Stimulated activated CD4-positive, alpha-beta T cell treated with anti-CD3 and anti-CD28 coated beads, Interleukin-12 subunit alpha, Interleukin-12 subunit beta, amount 100 ng/mL, for 48 hours (primary cell): Measurements from ENCODE around the gene DDI1.
"Not testable (repeated sequence)": the region's sequence is repeated elsewhere in the genome, so short reads cannot be mapped to it uniquely, and the experiment has no call there.

Experiments
- DNase-seq, 3 donors: peaks; one replicate each; pipeline ENCODE4 v3.0.0-alpha.2; 2020; ENCODE audit warnings: low read depth in 2 of 3, low spot score in 1 of 3

Gene DDI1

DNA sequence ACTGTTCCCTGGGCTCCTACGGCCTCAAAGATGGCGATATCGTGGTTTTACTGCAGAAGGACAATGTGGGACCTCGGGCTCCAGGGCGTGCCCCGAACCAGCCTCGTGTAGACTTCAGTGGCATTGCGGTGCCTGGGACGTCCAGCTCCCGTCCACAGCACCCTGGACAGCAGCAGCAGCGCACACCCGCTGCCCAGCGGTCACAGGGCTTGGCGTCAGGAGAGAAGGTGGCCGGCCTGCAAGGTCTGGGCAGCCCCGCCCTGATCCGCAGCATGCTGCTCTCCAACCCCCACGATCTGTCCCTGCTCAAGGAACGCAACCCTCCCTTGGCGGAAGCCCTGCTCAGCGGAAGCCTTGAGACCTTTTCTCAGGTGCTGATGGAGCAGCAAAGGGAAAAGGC is 555 bp downstream of the DDI1 start:
- no peak for DNase-seq

DNA sequence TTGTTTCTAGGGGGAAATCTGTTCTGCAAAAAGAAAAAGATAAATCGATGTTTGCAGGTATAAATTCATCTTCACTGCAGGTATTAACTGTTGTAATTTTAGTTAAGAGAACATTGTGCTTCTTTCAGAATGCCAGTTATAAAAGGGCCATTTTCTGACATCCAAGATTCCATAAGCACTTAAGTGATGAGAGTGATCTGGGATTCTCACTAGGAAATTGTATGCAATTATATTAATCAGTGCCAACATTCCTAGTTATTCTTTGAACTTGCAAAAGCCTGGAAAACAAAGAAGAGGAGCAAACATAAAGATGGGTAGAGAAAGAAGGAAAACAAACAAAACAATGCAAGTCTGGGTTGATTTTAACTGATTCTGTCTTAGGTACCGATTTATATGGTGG is 5.4 kb downstream of the DDI1 start:
- DNase-seq = no peak

DNA sequence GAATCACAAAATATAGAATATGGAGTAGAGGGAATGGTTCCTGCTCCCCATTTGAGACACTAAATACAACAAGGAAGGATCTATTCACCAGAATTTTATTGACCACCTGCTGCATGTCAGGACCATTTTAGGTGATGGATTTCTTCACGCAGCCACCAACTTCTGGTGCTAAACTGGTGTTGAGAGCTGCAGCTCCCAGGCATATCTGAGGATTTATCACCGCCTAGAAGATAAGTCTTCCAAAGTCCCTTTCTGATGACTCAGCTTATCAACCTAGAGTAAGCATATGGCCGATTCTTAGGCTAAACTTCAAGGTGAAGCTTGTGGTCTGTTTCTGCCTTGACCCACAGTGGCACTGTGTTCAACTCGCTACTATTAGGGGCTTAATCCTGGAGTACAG is 6.7 kb downstream of the DDI1 start:
- no peak for DNase-seq

DNA sequence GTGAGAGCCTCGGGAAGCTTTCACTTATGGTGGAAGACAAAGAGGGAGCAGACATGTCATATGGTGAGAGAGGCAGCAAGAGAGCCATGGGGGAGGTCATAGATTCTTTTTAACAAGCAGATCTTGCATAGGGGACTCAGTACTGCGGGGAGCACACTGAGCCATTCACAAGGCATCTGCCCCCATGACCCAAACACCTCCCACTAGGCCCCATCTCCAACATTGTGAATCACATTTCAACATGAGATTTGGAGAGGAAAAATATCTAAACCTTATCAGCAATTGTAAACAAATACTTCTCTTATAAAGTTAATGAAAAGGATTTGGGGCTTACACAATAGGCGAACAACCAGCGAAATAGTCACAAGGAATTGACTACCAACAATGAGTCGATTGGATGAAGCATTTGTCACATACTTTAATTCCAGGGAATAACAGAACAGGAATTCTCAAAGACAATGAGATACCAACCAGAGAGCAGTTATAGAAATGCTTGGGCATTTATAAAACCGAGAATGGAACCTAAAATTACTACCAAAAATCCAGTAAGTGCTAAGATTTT is 7.3 kb downstream of the DDI1 start:
- DNase-seq = no peak

DNA sequence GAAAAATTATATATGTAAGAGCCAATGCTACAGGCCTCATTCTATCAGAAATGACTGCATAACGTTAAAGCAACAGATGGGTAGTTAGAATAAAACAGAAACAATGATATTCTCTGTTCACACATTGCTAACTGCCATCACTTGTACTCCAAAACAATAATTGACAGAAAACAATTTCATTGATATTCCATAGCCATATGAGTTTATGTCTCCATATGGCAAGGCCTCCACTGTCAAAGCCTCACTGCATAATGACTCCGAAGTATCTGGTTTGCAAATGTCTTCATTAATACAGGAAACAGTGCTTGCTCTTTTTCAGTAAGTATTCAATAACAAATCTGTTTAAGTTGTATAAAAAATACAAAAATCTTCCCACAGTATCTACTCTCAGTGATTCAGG is 9.9 kb downstream of the DDI1 start:
- DNase-seq = no peak

DNA sequence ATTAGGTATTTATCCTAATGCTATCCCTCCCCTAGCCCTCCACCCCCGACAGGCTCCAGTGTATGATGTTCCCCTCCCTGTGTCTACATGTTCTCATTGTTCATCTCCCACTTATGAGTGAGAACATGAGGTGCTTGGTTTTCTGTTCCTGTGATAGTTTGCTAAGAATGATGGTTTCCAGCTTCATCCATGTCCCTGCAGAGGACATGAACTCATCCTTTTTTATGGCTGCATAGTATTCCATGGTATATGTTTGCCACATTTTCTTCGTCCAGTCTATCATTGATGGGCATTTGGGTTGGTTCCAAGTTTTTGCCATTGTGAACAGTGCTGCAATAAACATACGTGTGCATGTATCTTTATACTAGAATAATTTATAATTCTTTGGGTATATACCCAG is 10.4 kb downstream of the DDI1 start:
- not testable (repeated sequence) for DNase-seq

DNA sequence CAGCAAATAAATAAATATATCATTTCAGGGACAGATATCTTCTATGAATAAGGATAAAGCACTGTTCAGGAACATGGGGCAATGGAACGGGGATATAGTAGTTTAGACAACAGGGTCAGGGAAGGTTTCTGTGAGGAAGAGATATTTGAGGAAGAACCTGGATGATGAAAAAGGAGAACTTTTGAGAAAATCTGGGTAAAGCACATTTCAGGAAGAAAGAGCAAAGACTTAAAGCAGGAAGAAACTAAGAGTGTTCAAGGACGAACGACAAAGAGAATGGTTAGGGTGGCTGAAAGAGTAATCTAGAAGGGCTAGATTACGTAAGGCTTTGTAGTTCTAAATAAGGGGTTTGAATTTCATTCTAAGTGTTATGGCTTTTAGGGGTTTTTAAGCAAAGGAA is 12.7 kb downstream of the DDI1 start:
- DNase-seq = no peak

DNA sequence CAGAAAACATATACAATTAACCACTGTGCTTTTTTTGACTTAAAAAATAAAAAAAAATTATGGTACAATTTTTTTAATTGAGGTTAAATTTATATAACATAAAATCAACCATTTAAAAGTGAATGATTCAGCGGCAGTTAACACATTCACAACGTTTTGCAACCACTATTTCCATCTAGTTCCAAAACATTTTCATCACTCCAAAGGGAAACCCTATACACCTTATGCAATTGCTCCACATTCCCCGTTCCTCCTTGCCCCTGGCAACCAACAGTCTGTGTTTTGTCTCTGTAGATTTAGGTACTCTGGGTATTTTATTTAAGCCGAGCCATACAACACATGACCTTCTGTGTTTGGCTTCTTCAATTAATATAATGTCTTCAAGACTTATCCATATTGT is 15.3 kb downstream of the DDI1 start:
- no peak for DNase-seq

DNA sequence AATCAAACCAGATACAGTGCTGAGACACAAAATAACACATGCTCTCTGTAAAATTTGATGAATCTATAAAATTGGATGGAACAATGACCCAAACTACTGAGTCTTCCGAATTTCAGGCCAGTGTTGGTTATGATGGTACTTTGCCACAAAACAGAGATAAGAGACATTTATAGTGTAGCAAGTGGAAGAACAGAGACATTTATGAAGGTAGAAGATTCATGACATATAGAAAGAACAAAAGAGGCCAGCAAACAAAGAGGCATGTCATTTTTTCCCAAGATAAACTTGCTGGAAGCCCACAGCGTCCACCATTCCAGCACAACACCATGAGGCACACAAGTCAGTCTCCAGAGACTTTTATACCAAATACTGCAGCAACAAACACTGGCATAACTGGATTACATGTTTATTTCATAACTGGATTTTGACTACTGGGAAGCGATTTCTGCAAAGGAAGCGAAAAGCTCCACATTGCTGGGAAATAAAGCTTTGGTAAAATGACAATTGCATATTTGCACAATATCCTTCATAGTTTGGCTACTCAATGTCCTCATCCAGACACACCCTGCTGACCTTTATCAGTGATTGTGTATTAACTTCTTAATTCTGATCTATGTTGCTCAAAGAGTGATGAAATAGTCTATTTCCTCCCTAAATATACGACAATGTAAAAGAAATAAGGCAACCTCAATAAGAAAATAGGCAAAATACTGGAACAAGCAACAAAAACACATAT is 17.5 kb downstream of the DDI1 start:
- DNase-seq = no peak

DNA sequence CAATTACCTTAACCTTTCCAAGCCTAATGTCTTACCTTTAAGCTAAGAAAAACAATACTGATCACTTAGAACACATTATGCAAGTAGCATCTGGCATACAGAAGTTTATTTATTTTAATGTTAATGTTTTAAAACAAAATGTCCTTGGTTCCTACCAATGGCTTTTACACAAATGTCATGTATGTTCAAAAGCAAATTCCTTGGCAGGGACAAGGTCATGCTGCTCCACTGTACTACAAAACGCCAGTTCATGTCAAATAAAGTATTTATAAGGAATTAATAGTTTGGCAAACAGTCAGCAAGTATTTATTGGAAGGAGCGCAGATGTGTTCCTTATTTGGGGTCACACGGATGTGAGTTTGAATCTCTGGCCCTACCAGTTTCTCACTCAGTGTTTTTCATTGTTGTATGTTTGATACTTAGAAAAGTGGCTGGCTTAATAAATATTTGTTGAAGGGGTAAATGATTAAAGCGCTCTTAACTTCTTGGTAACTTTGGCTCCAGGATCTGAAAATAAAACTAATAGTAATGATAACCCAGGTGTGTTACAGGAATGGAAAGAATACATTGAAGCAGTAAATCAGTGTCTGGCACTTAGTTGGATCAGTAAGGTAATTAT is 18.6 kb downstream of the DDI1 start:
- DNase-seq = no peak

DNA sequence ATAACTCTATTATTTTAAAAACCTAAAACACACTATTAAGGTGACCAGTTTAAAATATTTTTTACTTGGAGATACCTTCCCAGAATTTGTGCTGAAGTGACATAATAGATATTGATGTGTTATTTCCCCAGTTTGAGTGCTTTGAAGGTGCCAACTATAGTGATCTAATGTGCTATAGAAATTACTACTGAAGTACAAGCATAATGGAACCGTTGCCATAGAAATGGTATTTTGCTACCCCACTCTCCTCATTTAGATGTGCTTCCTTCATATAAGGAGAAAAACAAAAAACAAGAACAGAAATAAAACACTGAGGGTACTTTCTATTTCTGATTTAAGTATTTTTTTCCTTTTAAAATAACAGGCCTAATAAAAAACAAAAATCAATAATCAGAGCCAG is 19.2 kb downstream of the DDI1 start:
- DNase-seq = no peak

DNA sequence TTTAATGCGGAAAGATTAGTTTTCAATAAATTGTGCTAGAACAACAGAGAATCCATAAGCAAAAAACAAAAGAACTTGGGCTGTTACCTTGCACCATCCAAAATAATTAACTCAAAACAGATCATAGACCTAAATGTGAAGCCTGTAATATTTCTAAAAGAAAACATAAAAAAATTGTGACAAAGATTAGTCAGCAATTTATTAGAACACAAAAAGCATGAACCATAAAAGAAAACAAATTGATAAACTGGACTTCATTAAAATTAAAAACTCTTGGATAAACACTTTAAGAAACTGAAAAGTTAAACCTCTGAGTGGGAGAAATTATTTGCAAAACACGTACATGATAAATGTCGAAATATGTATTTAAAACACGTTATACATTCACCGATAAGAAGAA is 21.5 kb downstream of the DDI1 start:
- DNase-seq = no peak

DNA sequence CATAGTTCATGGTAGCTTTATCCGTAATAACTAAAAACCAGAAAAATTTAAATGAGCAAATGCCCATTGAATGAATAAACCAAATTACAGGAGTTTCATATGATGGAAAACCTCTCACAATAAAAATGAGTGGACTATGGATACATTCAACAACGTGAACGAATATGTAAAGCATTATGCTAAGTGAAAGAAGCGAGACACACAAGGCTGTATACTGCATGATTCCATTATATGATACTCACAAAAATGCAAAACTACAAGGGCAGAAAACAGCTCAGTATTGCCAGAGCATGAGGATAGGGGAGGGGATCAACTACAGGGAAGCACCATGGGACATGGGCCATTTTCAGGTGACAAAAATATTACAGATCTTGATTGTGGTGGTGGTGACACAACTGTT is 22.2 kb downstream of the DDI1 start:
- DNase-seq = no peak

DNA sequence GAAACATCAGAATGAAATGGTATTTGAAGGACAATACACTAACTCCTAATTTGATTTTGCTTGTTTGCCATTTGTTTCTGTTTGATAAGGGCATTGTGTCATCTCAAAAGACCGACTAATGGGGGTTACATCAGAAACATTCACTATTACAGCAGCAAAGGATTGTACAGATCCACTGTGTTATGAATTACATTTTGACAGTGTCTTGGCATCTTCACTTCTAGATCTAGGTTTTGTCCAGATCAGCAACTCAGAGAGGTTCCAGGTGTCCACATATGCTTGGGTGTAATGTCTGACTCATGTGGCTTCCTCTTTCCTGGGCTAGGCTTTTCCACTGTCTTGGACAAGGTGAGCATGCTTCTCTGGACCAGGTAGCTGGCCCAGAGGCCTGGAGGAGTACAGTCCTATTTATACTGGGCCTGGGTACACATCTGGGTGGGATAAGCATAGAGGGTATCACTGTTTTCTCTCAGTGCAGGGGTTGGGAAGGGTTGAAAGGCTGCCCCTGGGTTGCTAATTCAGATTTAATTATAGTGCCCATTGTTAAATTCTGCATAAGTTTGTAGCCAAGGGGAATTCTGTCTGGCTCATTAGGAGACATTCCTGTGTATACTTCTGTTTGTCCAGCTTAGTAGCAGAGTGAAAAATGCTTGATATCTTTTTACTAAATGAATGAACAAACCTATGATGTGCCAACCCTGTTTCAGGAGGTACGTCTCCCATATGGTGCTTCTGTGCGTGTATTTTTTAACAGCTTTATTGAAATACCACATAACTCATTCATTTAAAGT is 23.8 kb downstream of the DDI1 start:
- no peak for DNase-seq

DNA sequence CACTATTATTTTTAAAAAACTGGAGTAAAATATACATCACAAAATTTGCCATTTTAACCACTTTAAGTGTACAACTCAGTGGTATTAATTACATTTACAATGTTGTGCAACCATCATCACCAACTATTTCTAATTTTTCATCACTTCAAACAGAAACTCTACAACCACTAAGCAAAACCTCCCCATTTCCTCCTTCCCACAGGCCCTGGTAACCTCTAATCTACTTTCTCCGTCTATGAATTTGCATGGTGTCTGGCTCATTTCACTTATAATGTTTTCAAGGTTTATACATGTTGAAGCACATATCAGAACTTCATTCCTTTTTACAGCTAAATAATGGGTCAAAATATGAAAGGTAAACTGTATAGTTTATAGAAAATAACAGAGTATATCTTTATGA is 24.4 kb downstream of the DDI1 start:
- no peak for DNase-seq

DNA sequence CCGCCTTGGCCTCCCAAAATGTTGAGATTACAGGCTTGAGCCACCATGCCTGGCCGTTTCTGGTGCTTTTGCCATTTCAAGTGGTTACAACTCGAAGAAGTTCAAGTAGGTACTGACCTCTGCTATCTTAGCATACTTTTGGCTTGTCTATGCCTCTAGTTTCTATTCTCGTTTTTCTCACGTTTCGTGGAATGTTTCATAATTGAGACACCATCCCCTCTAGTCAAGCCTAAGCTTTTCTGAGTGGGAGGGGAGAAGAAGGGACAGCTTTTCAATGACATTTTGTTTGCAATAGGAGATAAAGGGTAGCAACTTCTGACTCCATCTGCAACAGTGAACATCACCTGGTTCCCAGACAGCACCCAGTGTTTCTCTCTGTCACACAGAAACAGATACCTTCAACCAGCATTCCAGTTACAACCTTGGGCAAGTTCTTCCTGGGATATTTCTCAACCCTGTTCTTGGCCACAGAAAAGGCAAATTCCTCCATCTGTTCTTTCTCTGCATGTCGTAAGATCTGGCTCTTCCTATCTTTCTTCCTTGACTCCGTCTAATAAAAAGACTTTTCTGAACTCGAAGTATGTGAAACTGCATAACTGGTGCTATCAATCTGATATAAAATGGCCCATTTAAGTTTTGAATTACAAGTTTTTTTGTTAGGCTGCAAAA is 25.5 kb downstream of the DDI1 start:
- no peak for DNase-seq

DNA sequence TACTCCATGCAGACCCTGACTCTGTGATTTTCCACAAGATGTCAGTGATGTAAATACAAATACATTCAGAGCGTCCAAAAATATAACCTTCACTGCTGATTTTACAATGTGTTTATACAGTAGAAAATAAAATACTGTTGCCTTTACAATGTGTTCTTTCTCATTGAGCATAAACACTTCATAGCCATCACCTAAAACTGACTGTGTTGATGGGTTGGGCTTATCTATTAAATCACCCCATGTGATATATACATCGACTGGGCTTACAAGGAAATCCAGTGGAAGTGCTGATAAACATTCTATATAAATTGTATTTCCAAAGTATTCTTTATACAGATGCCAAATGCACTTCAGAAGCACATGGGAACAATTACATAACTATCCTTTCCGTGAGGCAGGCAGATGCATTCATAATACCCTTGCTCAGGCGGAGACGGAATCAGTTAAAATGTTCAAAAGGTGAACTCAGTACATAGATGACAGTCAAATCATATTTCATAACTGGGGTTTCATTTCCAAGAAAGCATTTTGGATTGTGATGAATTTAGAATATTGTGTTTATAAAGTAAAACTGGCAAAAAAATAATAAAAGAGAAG is 27.7 kb downstream of the DDI1 start:
- DNase-seq = no peak

DNA sequence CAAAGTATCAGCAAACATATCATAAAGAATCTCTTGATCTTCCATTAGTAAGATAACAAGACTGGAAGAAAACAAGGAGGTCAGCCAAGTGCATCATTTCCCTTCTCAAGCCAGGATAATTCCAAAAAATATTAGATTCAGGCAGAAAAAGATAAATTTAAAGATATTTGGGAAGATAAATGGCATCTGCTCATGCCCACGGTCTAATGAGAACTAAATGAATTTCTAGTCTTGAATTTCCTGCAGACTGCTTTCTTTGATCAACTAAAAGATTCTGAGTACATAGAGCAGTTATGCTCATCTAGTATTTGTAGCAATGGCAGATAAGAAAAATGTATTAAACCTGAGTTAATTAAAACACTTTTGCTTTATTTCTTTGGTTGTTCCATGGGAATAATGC is 31.1 kb downstream of the DDI1 start:
- no peak for DNase-seq

DNA sequence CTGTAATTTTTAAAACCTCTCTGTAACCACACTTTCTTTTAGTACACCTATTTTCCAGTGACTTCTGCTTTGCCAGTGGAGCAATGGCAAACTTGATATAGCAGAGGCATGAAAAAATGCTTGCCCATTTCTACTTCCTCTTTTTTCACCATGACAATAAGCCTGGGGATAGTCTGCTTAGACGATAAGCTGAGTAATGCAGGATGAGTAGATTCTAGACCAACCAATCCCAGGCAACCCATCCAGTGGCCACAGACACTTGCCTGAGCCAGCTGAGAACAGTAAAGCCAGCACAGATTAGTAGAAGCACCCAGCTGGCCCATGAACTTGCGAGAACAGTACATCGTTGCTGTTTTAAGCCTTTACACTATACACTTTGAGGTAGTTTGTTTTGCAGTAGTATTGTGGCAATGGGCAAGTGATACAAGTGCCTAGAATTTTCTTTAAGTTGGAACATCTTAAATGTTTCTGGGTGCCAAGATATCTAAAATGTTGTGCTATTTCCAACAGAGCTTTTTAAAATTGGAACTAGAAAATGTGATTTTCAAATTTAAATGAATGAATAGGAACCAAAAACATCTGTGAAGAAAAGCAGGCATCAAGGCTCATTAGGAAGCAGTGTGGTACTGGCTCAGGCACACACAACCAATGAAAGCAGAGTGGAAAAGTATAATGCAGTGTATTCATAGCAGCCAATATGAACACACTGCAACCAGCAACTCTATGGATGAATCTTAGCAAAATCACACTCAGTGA is 37.7 kb downstream of the DDI1 start:
- no peak for DNase-seq

DNA sequence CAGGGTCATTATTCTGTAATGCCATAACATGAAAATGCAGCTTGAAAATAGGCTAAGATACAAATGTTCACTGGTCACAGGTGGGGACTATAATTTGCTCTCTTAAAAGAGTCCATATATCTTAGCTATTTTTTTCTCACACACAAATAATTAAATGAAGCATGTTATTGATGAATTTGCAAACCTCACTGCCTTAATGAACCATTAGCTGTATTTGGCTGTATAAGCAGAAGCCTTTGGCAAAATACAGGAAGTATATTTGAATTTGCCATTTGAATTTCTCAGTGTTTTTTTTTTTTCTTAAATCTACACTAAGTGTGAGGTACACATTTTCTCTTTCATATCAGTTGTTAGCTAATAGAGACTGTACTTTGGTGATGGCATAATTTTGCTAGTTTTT is 38.7 kb downstream of the DDI1 start:
- no peak for DNase-seq
